Measurements from ENCODE around the gene SETD2. TPM values are rescaled to one million over a fixed set of nuclear protein-coding genes. Genes with fewer than 3 reads are reported as not detected.
A peak's percentile ranks its signal among the peaks of the same experiment; 100 is the strongest.

Gene SETD2
- total and polyA plus RNA-seq, 9 of the 15 experiments (the other 6 are each of a cell fraction or from before 2014, with no cell fraction given), result 8.2 to 44.0 (median 33.6) TPM

GRCh38 chr3:47163169-47164006 lies 525 bp downstream of the SETD2 start (continued):
- TF ChIP-seq ATF6 (CRISPR knock-in tag; IDR thresholded peaks at IDR 0.05) (peak; percentile 52; the same call in 1 of the 2 replicates), YY1 (IDR thresholded peaks at IDR 0.05; ENCODE audit: borderline replicate concordance in 1 of 3, control insufficient read depth in 1 of 3, extremely low read depth in 1 of 3, insufficient read depth in 3 of 3, insufficient read length in 1 of 3, insufficient replicate concordance in 2 of 3, low read depth in 1 of 3, low read length in 2 of 3) (peak in 2 of 3 experiments; percentile 5 to 46), ZNF253 (CRISPR knock-in tag; conservative IDR thresholded peaks at IDR 0.05) (no peak), GTF2A2 (tag; IDR thresholded peaks at IDR 0.05) (peak; percentile 74; the same call in 1 of the 2 replicates), ETV5 (CRISPR knock-in tag; IDR thresholded peaks at IDR 0.05; ENCODE audit: low read depth) (peak; percentile 77; the same call in 1 of the 2 replicates), DIDO1 (tag; IDR thresholded peaks at IDR 0.05; ENCODE audit: low read depth) (no peak), EGR1 (conservative IDR thresholded peaks at IDR 0.05) (peak; percentile 50; the same call in 1 of the 2 replicates), ZNF766 (CRISPR knock-in tag; conservative IDR thresholded peaks at IDR 0.05) (no peak), NR2C1 (IDR thresholded peaks at IDR 0.05) (no peak), NR2C1 (tag; IDR thresholded peaks at IDR 0.05) (no peak), ZNF639 (CRISPR knock-in tag; conservative IDR thresholded peaks at IDR 0.05 in 1 of 2, IDR thresholded peaks at IDR 0.05 in 1 of 2) (peak; percentile 94 to 96; a peak in 3 of 4 replicates), CBX3 (IDR thresholded peaks at IDR 0.05; ENCODE audit: borderline replicate concordance in 1 of 2, low read length in 2 of 2) (0 out of 3 replicates have a peak, but pooled peaks of 1 of the 2 experiments have one; percentile 9), NR3C1 (CRISPR knock-in tag; IDR thresholded peaks at IDR 0.05) (peak; percentile 93; the same call in 1 of the 2 replicates), ATF7 (IDR thresholded peaks at IDR 0.05) (no peak), ZNF197 (CRISPR knock-in tag; IDR thresholded peaks at IDR 0.05; ENCODE audit: low read depth) (no peak), TSHZ1 (CRISPR knock-in tag; IDR thresholded peaks at IDR 0.05) (no peak), SOX6 (IDR thresholded peaks at IDR 0.05) (no peak), PHF20 (IDR thresholded peaks at IDR 0.05; ENCODE audit: partially characterized antibody) (peak; percentile 75)
